ENCODE measurements around the gene RBM11. TPM values are rescaled to one million over a fixed set of nuclear protein-coding genes. Genes with fewer than 3 reads are reported as not detected.

RBM11 gene
- total RNA-seq, 2 experiments from 2014 or later: 0.38 to 0.70 TPM

GRCh38 chr21:14251336-14251735 is 35.4 kb downstream of the RBM11 start:
- H3K9me2 ChIP-seq (ENCODE audit: insufficient read depth, low read length): no peaks in the 10 kb centered on the region
- H3K4me2 ChIP-seq (ENCODE audit: low read length): no peak overlapping the region
- H3K4me1 ChIP-seq (ENCODE audit: insufficient read depth, low read length, poor library complexity, severe bottlenecking): no peaks in the 10 kb centered on the region
- ChIA-PET POLR2A (no interaction called here), CTCF (ENCODE audit: unreplicated experiment) (no interaction called here)
- H3K27ac ChIP-seq (ENCODE audit: low read depth, low read length, poor library complexity, severe bottlenecking): no peak overlapping the region
- intact Hi-C loops (cut with micrococcal nuclease; ENCODE audit: unreplicated experiment): loop anchor here (10.0 kb wide), 1 partner anchor 523 kb away; no protein-coding TSS in a partner anchor
- no TSS peak for BruUV-seq (replicated peaks)
- no peak overlapping the region for H2AFZ ChIP-seq (ENCODE audit: low read length)
- TF ChIP-seq CTCF (conservative IDR thresholded peaks at IDR 0.05; ENCODE audit: low read length) (no peak), EZH2phosphoT487 (IDR thresholded peaks at IDR 0.05; ENCODE audit: borderline replicate concordance, low read depth, low read length) (no peak)
- H3K4me3 ChIP-seq (ENCODE audit: low read depth, low read length, poor library complexity, severe bottlenecking): no peak overlapping the region
- no peaks in the 10 kb centered on the region for H4K20me1 ChIP-seq (ENCODE audit: insufficient read depth, low read length)
- no peaks in the 10 kb centered on the region for H3K36me3 ChIP-seq (ENCODE audit: insufficient read depth, low read length)
- no peaks in the 10 kb centered on the region for H3K79me2 ChIP-seq (ENCODE audit: insufficient read depth, low read depth, low read length)
- DNase-seq (ENCODE audit: low spot score): no peak
- H3K9me3 ChIP-seq (ENCODE audit: low read length): no peaks in the 10 kb centered on the region

- Histone ChIP-seq H3K4me2 (ENCODE audit: low read length) (no peak overlapping the region), H3K4me3 (ENCODE audit: low read depth, low read length, poor library complexity, severe bottlenecking) (no peak overlapping the region), H3K4me1 (ENCODE audit: insufficient read depth, low read length, poor library complexity, severe bottlenecking) (no peaks in the 10 kb centered on the region), H4K20me1 (ENCODE audit: insufficient read depth, low read length) (no peaks in the 10 kb centered on the region), H3K9me2 (ENCODE audit: insufficient read depth, low read length) (no peaks in the 10 kb centered on the region), H2AFZ (ENCODE audit: low read length) (no peak overlapping the region), H3K36me3 (ENCODE audit: insufficient read depth, low read length) (no peaks in the 10 kb centered on the region), H3K27ac (ENCODE audit: low read depth, low read length, poor library complexity, severe bottlenecking) (no peak overlapping the region), H3K79me2 (ENCODE audit: insufficient read depth, low read depth, low read length) (no peaks in the 10 kb centered on the region), H3K9me3 (ENCODE audit: low read length) (no peaks in the 10 kb centered on the region)
- CTCF ChIA-PET (ENCODE audit: unreplicated experiment): no interaction called here
- TF ChIP-seq CTCF (conservative IDR thresholded peaks at IDR 0.05; ENCODE audit: low read length) (peak; percentile 82), EZH2phosphoT487 (IDR thresholded peaks at IDR 0.05; ENCODE audit: borderline replicate concordance, low read depth, low read length) (no peak)
- no TSS peak for BruUV-seq (replicated peaks)
- intact Hi-C loops (cut with micrococcal nuclease; ENCODE audit: unreplicated experiment): loop anchor here (2.0 to 10.0 kb wide), 3 partner anchors 515 to 1333 kb away; no protein-coding TSS in a partner anchor
- POLR2A ChIA-PET: interaction anchor here (0.6 kb wide), 1 partner anchor 576 kb away, joined by 3 read pairs; no protein-coding TSS in a partner anchor
- peak; percentile 46 for DNase-seq (ENCODE audit: low spot score)
Observed at GRCh38 chr21:14259747-14260146, 43.8 kb downstream of the RBM11 start.

GRCh38 chr21:14260174-14260764 is 44.3 kb downstream of the RBM11 start:
- Histone ChIP-seq H3K27ac (ENCODE audit: low read depth, low read length, poor library complexity, severe bottlenecking) (no peak overlapping the region), H4K20me1 (ENCODE audit: insufficient read depth, low read length) (no peaks in the 10 kb centered on the region), H3K9me3 (ENCODE audit: low read length) (no peaks in the 10 kb centered on the region), H3K4me1 (ENCODE audit: insufficient read depth, low read length, poor library complexity, severe bottlenecking) (no peaks in the 10 kb centered on the region), H2AFZ (ENCODE audit: low read length) (no peak overlapping the region), H3K36me3 (ENCODE audit: insufficient read depth, low read length) (no peaks in the 10 kb centered on the region), H3K4me2 (ENCODE audit: low read length) (no peak overlapping the region), H3K79me2 (ENCODE audit: insufficient read depth, low read depth, low read length) (no peaks in the 10 kb centered on the region), H3K9me2 (ENCODE audit: insufficient read depth, low read length) (no peaks in the 10 kb centered on the region), H3K4me3 (ENCODE audit: low read depth, low read length, poor library complexity, severe bottlenecking) (no peak overlapping the region)
- intact Hi-C loops (cut with micrococcal nuclease; ENCODE audit: unreplicated experiment): no loop called here
- TF ChIP-seq CTCF (conservative IDR thresholded peaks at IDR 0.05; ENCODE audit: low read length) (no peak), EZH2phosphoT487 (IDR thresholded peaks at IDR 0.05; ENCODE audit: borderline replicate concordance, low read depth, low read length) (no peak)
- no peak for DNase-seq (ENCODE audit: low spot score)
- BruUV-seq (replicated peaks): no TSS peak
- ChIA-PET CTCF (ENCODE audit: unreplicated experiment) (no interaction called here), POLR2A (interaction anchor here (0.6 kb wide), 2 partner anchors 8 to 576 kb away, joined by 3 to 5 read pairs; no protein-coding TSS in a partner anchor)
